Peyer's patch (tissue), 4 donors: ENCODE results near the gene SKA3. TPM values are rescaled to one million over a fixed set of nuclear protein-coding genes. Genes with fewer than 3 reads are reported as not detected.
"Not testable (repeated sequence)": the region's sequence is repeated elsewhere in the genome, so short reads cannot be mapped to it uniquely, and the experiment has no call there.

ENCODE experiments used
- DNase-seq, 3 donors: peaks; one replicate each; pipeline ENCODE4 v3.0.0-alpha.2; 2017 to 2019
- H3K27ac ChIP-seq, 4 donors: fragments of 200-600 bp; sonication (generic); one replicate each; pipeline ENCODE4 v1.5.1; 2016 to 2019
- H3K27me3 ChIP-seq, 2 donors: fragments of 200-600 bp; sonication (generic); one replicate each; pipeline ENCODE4 v1.5.1; 2019
- H3K36me3 ChIP-seq, 3 donors: fragments of 200-600 bp; sonication (generic); one replicate each; pipeline ENCODE4 v1.5.1; 2016 to 2019
- H3K4me1 ChIP-seq, 4 donors: fragments of 200-600 bp; sonication (generic); one replicate each; pipeline ENCODE4 v1.5.1; 2016 to 2019
- H3K4me3 ChIP-seq, 4 donors: fragments of 200-600 bp; sonication (generic); 1 replicate in 3 of 4; 2 replicates in 1 of 4; pipeline ENCODE4 v1.5.1; 2016 to 2019; ENCODE audit warnings: mild to moderate bottlenecking in 1 of 4
- H3K9me3 ChIP-seq, 4 donors: fragments of 200-600 bp; sonication (generic); one replicate each; pipeline ENCODE4 v1.5.1; 2016 to 2019; ENCODE audit warnings: mild to moderate bottlenecking in 1 of 4
- CTCF ChIP-seq, 6 experiments: fragments of 450-650 bp in 4 of 6; fragments of 200-600 bp in 2 of 6; sonication (generic) in 1 of 6; IDR thresholded peaks; one replicate each; pipeline ENCODE4 v1.5.1; 2017 to 2019; ENCODE audit warnings: antibody characterized with exemption in 6 of 6, mild to moderate bottlenecking in 3 of 6, moderate library complexity in 1 of 6
- POLR2A ChIP-seq, 2 donors: fragments of 450-650 bp; IDR thresholded peaks; one replicate each; pipeline ENCODE4 v1.5.1; 2017; ENCODE audit warnings: antibody characterized with exemption in 2 of 2, mild to moderate bottlenecking in 2 of 2, moderate library complexity in 2 of 2
- total RNA-seq, 4 donors: library from RNA; depleted of rRNA; stranded (reverse); fragments of >200 nt; gene quantifications; one replicate each; pipeline ENCODE4 v1.1.0, GENCODE V29; 2016

SKA3 gene
- total RNA-seq, 4 donors from 2014 or later = 1.1 to 6.6 (median 1.4) TPM

GRCh38 chr13:21181671-21182070 lies 5.3 kb upstream of the SKA3 start:
- Histone ChIP-seq H3K27ac (no peak overlapping the region), H3K4me3 (no peak overlapping the region), H3K9me3 (no peaks in the 10 kb centered on the region), H3K36me3 (no peaks in the 10 kb centered on the region), H3K4me1 (peaks cover 0 to 13% (median 5%) of the 10 kb centered on the region in 4 donors), H3K27me3 (no peaks in the 10 kb centered on the region)
- no peak for DNase-seq
- no peak for TF ChIP-seq CTCF (IDR thresholded peaks at IDR 0.05)
- no peak for TF ChIP-seq POLR2A (IDR thresholded peaks at IDR 0.05)

DNA sequence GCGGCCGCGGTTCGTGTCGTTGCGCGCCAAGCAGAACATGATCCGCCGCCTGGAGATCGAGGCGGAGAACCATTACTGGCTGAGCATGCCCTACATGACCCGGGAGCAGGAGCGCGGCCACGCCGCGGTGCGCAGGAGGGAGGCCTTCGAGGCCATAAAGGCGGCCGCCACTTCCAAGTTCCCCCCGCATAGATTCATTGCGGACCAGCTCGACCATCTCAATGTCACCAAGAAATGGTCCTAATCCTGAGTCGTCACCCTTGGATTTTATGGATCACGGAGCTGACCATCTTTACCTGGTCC lies 581 bp upstream of the SKA3 start:
- H3K4me1 ChIP-seq = peaks cover 0 to 13% (median 5%) of the 10 kb centered on the region in 4 donors
- TF ChIP-seq POLR2A (IDR thresholded peaks at IDR 0.05) = no peak
- no peak for TF ChIP-seq CTCF (IDR thresholded peaks at IDR 0.05)
- no peaks in the 10 kb centered on the region for H3K9me3 ChIP-seq
- H3K27ac ChIP-seq = peak overlapping the region; percentile 84 to 97 (median 96)
- peak overlapping the region; percentile 67 to 86 (median 76) for H3K4me3 ChIP-seq
- no peaks in the 10 kb centered on the region for H3K36me3 ChIP-seq
- no peaks in the 10 kb centered on the region for H3K27me3 ChIP-seq
- DNase-seq = no peak

DNA sequence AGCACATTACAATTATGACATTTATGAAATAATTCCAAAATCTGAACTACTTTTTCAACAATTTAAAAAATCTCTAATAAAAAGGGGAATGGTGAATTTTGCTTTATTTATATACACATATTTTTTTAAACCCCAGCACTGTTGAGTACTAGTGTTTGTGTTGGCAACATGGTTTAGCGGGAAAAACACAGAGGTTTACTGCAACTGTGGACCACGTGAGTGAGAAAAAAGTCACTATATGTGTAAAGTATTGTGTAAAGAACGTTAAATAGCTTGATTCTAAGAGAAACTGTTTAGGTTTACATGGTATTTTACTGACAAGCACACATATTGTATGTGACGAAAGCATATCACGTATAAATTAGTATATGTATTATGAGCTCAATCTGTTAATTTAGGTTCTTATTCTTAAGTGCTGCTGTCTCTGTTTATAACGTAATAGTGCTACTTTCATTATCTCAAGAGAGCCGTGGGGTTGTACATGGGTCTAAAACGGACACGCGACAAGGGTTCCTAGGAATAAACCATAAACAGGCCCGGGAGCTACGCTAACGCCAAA lies 617 bp downstream of the SKA3 start:
- H3K4me1 ChIP-seq = peaks cover 0 to 13% (median 5%) of the 10 kb centered on the region in 4 donors
- no peaks in the 10 kb centered on the region for H3K27me3 ChIP-seq
- H3K27ac ChIP-seq = peak overlapping the region; percentile 84 to 97 (median 96)
- H3K36me3 ChIP-seq = no peaks in the 10 kb centered on the region
- H3K4me3 ChIP-seq = peak overlapping the region; percentile 67 to 86 (median 76)
- TF ChIP-seq CTCF (IDR thresholded peaks at IDR 0.05) (no peak), POLR2A (IDR thresholded peaks at IDR 0.05) (no peak)
- H3K9me3 ChIP-seq = no peaks in the 10 kb centered on the region
- no peak for DNase-seq

DNA sequence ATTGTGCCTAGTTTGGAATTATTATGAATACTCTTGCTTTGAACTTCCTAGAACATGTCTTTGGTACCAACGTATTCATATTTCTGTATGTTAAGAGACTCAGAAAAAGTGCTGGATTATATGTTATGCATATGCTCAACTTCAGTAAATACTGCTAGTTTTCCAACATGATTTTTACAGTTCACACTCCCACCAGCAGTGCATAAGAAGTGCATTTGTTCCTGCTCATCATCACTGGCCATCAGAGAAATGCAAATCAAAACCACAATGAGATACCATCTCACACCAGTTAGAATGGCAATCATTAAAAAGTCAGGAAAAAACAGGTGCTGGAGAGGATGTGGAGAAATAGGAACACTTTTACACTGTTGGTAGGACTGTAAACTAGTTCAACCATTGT lies 2.6 kb downstream of the SKA3 start:
- H3K4me1 ChIP-seq = peaks cover 0 to 13% (median 5%) of the 10 kb centered on the region in 4 donors
- not testable (repeated sequence) for H3K27me3 ChIP-seq, H3K9me3 ChIP-seq, H3K4me3 ChIP-seq, DNase-seq, H3K27ac ChIP-seq, H3K36me3 ChIP-seq

GRCh38 chr13:21171420-21171819 lies 4.9 kb downstream of the SKA3 start:
- no peaks in the 10 kb centered on the region for H3K36me3 ChIP-seq
- no peak overlapping the region for H3K4me3 ChIP-seq
- no peak for DNase-seq
- no peaks in the 10 kb centered on the region for H3K9me3 ChIP-seq
- H3K27ac ChIP-seq = no peak overlapping the region
- TF ChIP-seq CTCF (IDR thresholded peaks at IDR 0.05) (no peak), POLR2A (IDR thresholded peaks at IDR 0.05) (no peak)
- no peaks in the 10 kb centered on the region for H3K27me3 ChIP-seq
- H3K4me1 ChIP-seq = no peaks in the 10 kb centered on the region

- not testable (repeated sequence) for H3K36me3 ChIP-seq, H3K9me3 ChIP-seq, DNase-seq, H3K27me3 ChIP-seq, H3K4me3 ChIP-seq, H3K4me1 ChIP-seq, H3K27ac ChIP-seq
These were observed 10.7 kb downstream of the SKA3 start for GRCh38 chr13:21165606-21166005.

DNA sequence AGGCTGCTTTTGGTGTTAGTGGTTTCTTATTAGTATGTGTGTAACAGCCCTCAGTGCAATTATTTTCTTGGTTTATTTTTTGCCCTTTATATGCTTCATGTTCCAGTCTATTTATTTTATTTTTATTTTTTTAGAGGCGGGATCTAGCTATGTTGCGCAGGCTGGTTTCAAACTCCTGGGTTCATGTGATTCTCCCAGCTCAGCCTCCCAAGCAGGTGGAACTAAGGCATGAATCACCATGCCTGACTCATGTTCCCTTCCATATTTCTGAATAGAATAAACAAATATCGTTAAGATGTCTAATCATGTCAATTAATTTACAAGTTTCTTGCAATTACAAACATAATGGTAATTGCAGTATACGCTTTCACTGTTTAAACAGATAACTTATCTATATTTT lies 11.7 kb downstream of the SKA3 start:
- H3K36me3 ChIP-seq = no peaks in the 10 kb centered on the region
- H3K4me1 ChIP-seq = no peaks in the 10 kb centered on the region
- H3K27ac ChIP-seq = no peak overlapping the region
- no peaks in the 10 kb centered on the region for H3K9me3 ChIP-seq
- no peaks in the 10 kb centered on the region for H3K27me3 ChIP-seq
- no peak overlapping the region for H3K4me3 ChIP-seq
- no peak for DNase-seq
- no peak for TF ChIP-seq CTCF (IDR thresholded peaks at IDR 0.05)
- TF ChIP-seq POLR2A (IDR thresholded peaks at IDR 0.05) = no peak
